Left lung (tissue), 10 donors: Measurements from ENCODE around the gene BTBD10. TPM values are rescaled to one million over a fixed set of nuclear protein-coding genes. Genes with fewer than 3 reads are reported as not detected.

ENCODE experiments used
- ATAC-seq: fragments of 200-7000 bp; cut with Tn5 transposase; one replicate; pipeline ENCODE4 v1.9.1; 2020; ENCODE audit warnings: moderate library complexity
- DNase-seq, 4 donors: peaks; one replicate each; pipeline ENCODE4 v3.0.0-alpha.2; 2013 to 2020
- H3K27ac ChIP-seq, 2 donors: fragments of 200-600 bp; sonication (generic) in 1 of 2; one replicate each; pipeline versions ENCODE4 v1.5.0 to v1.8.0; 2020 to 2021
- H3K27me3 ChIP-seq, 2 donors: fragments of 200-600 bp; sonication (generic) in 1 of 2; one replicate each; pipeline versions ENCODE4 v1.5.0 to v1.8.0; 2020 to 2021
- H3K36me3 ChIP-seq, 2 donors: fragments of 200-600 bp; sonication (generic) in 1 of 2; one replicate each; pipeline versions ENCODE4 v1.5.0 to v1.8.0; 2020 to 2021
- H3K4me1 ChIP-seq, 2 donors: fragments of 200-600 bp; one replicate each; pipeline ENCODE4 v1.8.0; 2021
- H3K4me3 ChIP-seq, 2 donors: fragments of 200-600 bp; sonication (generic) in 1 of 2; one replicate each; pipeline versions ENCODE4 v1.5.0 to v1.8.0; 2020 to 2021; ENCODE audit warnings: mild to moderate bottlenecking in 1 of 2
- H3K9me3 ChIP-seq, 2 donors: fragments of 200-600 bp; sonication (generic) in 1 of 2; one replicate each; pipeline versions ENCODE4 v1.5.0 to v1.8.0; 2020 to 2021
- CTCF ChIP-seq, 2 donors: fragments of 200-600 bp; sonication (generic) in 1 of 2; IDR thresholded peaks; one replicate each; pipeline versions ENCODE4 v1.5.0 to v1.8.0; 2021; ENCODE audit warnings: antibody characterized with exemption in 2 of 2
- intact Hi-C, 2 donors: fragments of 100-400 bp; cut with DNase I; formaldehyde crosslinking; loops; one replicate each; pipeline versions ENCODE4 v1.11.2 to v1.14.2; 2022
- polyA plus RNA-seq, 6 donors: library from polyadenylated mRNA; unstranded; fragments of 120-200 nt; gene quantifications; one replicate each; pipeline ENCODE4 v1.2.1, GENCODE V29; 2013; ENCODE audit not compliant: insufficient read length in 6 of 6
- total RNA-seq, 2 donors: library from RNA; stranded (reverse); fragmentation: NEBNext Ultra II Directional; extraction: Animal tissue kit (Norgen Biotek cat#: 25700); gene quantifications; one replicate each; pipeline ENCODE4 v1.2.1, GENCODE V29; 2021
- donor health status: DM: no; HTN: yes; CAD: no.
- donor health status: DM: no; HTN: no; CAD: no.

Gene BTBD10
- total and polyA plus RNA-seq, 8 donors = 24.8 to 39.9 (median 33.6) TPM

- peak overlapping the region in 1 of 2 donors; percentile 42 for H3K27ac ChIP-seq
- H3K36me3 ChIP-seq = no peaks in the 10 kb centered on the region
- no peak overlapping the region for H3K4me3 ChIP-seq
- no peaks in the 10 kb centered on the region for H3K9me3 ChIP-seq
- intact Hi-C loops = no loop called here
- H3K4me1 ChIP-seq = peaks cover 0 to 3% of the 10 kb centered on the region in 2 donors
- no peak for TF ChIP-seq CTCF (IDR thresholded peaks at IDR 0.05)
- no peaks in the 10 kb centered on the region for H3K27me3 ChIP-seq
- DNase-seq (no peak), ATAC-seq (peak; percentile 80)
These were observed 28.5 kb downstream of the BTBD10 start for GRCh38 chr11:13434247-13435205.

- TF ChIP-seq CTCF (IDR thresholded peaks at IDR 0.05) = no peak
- H3K27ac ChIP-seq = no peak overlapping the region
- H3K9me3 ChIP-seq = peaks cover 0 to 9% of the 10 kb centered on the region in 2 donors
- DNase-seq (no peak), ATAC-seq (no peak)
- no peak overlapping the region for H3K4me3 ChIP-seq
- H3K27me3 ChIP-seq = no peaks in the 10 kb centered on the region
- H3K4me1 ChIP-seq = peaks cover 0 to 2% of the 10 kb centered on the region in 2 donors
- intact Hi-C loops = no loop called here
- no peaks in the 10 kb centered on the region for H3K36me3 ChIP-seq
These were observed 29.6 kb downstream of the BTBD10 start for GRCh38 chr11:13433437-13433836.

- Histone ChIP-seq H3K4me1 (no peaks in the 10 kb centered on the region), H3K27me3 (no peaks in the 10 kb centered on the region), H3K27ac (no peak overlapping the region), H3K4me3 (no peak overlapping the region), H3K9me3 (peaks cover 0 to 27% of the 10 kb centered on the region in 2 donors), H3K36me3 (no peaks in the 10 kb centered on the region)
- ATAC-seq (no peak), DNase-seq (no peak)
- no peak for TF ChIP-seq CTCF (IDR thresholded peaks at IDR 0.05)
- intact Hi-C loops = no loop called here
These were observed 33.2 kb downstream of the BTBD10 start for GRCh38 chr11:13429836-13430235.

- ATAC-seq (no peak), DNase-seq (no peak)
- H3K27ac ChIP-seq = no peak overlapping the region
- H3K4me1 ChIP-seq = no peaks in the 10 kb centered on the region
- no peak overlapping the region for H3K4me3 ChIP-seq
- H3K27me3 ChIP-seq = no peaks in the 10 kb centered on the region
- no peak for TF ChIP-seq CTCF (IDR thresholded peaks at IDR 0.05)
- no peaks in the 10 kb centered on the region for H3K36me3 ChIP-seq
- intact Hi-C loops = no loop called here
- peaks cover 0 to 27% of the 10 kb centered on the region in 2 donors for H3K9me3 ChIP-seq
These were observed 33.7 kb downstream of the BTBD10 start for GRCh38 chr11:13429288-13429687.

DNA sequence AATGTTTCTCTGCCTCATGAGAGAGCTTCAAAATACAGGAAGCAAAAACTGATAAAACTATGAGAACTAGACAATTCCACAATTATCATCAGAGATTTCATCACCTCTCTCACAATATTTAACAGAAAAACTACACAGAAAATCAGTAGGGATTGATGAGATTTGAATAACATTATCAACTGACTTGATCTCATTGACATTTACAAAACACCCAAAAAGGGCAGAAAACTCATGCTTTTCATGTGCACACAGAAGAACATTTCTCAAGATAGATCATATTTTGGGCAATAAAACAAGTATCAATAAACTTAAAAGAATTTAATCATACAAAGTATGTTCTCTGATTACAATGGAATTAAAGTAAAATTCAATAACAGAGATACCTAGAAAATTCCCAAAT is 35.6 kb downstream of the BTBD10 start:
- DNase-seq = no peak
- H3K27ac ChIP-seq = no peak overlapping the region
- ATAC-seq = no peak
- H3K9me3 ChIP-seq = peaks cover 0 to 27% of the 10 kb centered on the region in 2 donors
- no peak for TF ChIP-seq CTCF (IDR thresholded peaks at IDR 0.05)
- no peaks in the 10 kb centered on the region for H3K36me3 ChIP-seq
- intact Hi-C loops = no loop called here
- no peak overlapping the region for H3K4me3 ChIP-seq
- H3K4me1 ChIP-seq = no peaks in the 10 kb centered on the region
- H3K27me3 ChIP-seq = no peaks in the 10 kb centered on the region
